Large intestine (tissue), 3 donors: ENCODE data around the gene GATM. TPM values are rescaled to one million over a fixed set of nuclear protein-coding genes. Genes with fewer than 3 reads are reported as not detected.
A peak's percentile ranks its signal among the peaks of the same experiment; 100 is the strongest.

Experiments used
- DNase-seq, 2 donors: peaks; one replicate each; pipeline versions ENCODE4 v3.0.0 to v3.0.0-alpha.2; 2013
- H3K27ac ChIP-seq: one replicate; pipeline ENCODE4 v1.5.1; 2013; ENCODE audit warnings: low read length
- H3K27me3 ChIP-seq: 2 replicates; pipeline ENCODE4 v1.6.1; 2013; ENCODE audit warnings: low read length; ENCODE audit not compliant: control insufficient read depth, insufficient read depth
- H3K36me3 ChIP-seq: 2 replicates; pipeline ENCODE4 v1.6.1; 2013; ENCODE audit warnings: low read length; ENCODE audit not compliant: control insufficient read depth, insufficient read depth
- H3K4me1 ChIP-seq: one replicate; pipeline ENCODE4 v1.6.1; 2013; ENCODE audit warnings: low read length; ENCODE audit not compliant: control insufficient read depth, insufficient read depth
- H3K4me3 ChIP-seq: one replicate; pipeline ENCODE4 v1.5.1; 2013; ENCODE audit warnings: low read length
- H3K9me3 ChIP-seq: one replicate; pipeline ENCODE4 v1.6.1; 2013; ENCODE audit warnings: mild to moderate bottlenecking, low read depth, low read length, moderate library complexity; ENCODE audit not compliant: control insufficient read depth
- WGBS: methylation state at CpG from one replicate; pipeline ENCODE4 v1.1.5; 2013; ENCODE audit warnings: low lambda C conversion rate; ENCODE audit not compliant: insufficient coverage; 5-methylcytosine and 5-hydroxymethylcytosine counted together
- polyA plus RNA-seq: library from polyadenylated mRNA; unstranded; fragments of 120-200 nt; gene quantifications from one replicate; pipeline ENCODE4 v1.2.1, GENCODE V29; 2013

GATM gene
- polyA plus RNA-seq, 1 donor = 149 TPM

GRCh38 chr15:45402955-45403877, 24.9 kb upstream of the GATM start:
- Histone ChIP-seq H3K27me3 (no peaks in the 10 kb centered on the region), H3K4me1 (peaks cover 2% of the 10 kb centered on the region), H3K9me3 (no peaks in the 10 kb centered on the region), H3K4me3 (peak overlapping the region; percentile 80), H3K36me3 (peaks cover 14% of the 10 kb centered on the region), H3K27ac (peak overlapping the region; percentile 96)
- DNase-seq = peak in 1 of 2 donors; percentile 42
- 33% methylated on average over 1 of the region's 79 CpGs for WGBS

- H3K4me1 ChIP-seq = peaks cover 7% of the 10 kb centered on the region
- H3K27ac ChIP-seq = peak overlapping the region; percentile 96
These were observed 24.0 kb upstream of the GATM start for GRCh38 chr15:45402162-45402954.

GRCh38 chr15:45401665-45402161, 23.4 kb upstream of the GATM start:
- Histone ChIP-seq H3K27me3 (no peaks in the 10 kb centered on the region), H3K36me3 (peaks cover 7% of the 10 kb centered on the region), H3K9me3 (no peaks in the 10 kb centered on the region), H3K4me1 (peaks cover 7% of the 10 kb centered on the region), H3K27ac (peak overlapping the region; percentile 96), H3K4me3 (peak overlapping the region; percentile 80)
- no CpG with 5 or more reads among the region's 12 CpGs for WGBS
- DNase-seq = no peak

More at GRCh38 chr15:45402162-45402954, 24.0 kb upstream of the GATM start:
- Histone ChIP-seq H3K4me3 (peak overlapping the region; percentile 80), H3K9me3 (no peaks in the 10 kb centered on the region), H3K27me3 (no peaks in the 10 kb centered on the region), H3K36me3 (peaks cover 12% of the 10 kb centered on the region)
- DNase-seq = peak; percentile 98 to 99
- WGBS = no CpG with 5 or more reads among the region's 84 CpGs

- Histone ChIP-seq H3K36me3 (no peaks in the 10 kb centered on the region), H3K4me1 (peaks cover 7% of the 10 kb centered on the region), H3K27me3 (no peaks in the 10 kb centered on the region), H3K9me3 (no peaks in the 10 kb centered on the region), H3K4me3 (no peak overlapping the region), H3K27ac (no peak overlapping the region)
- DNase-seq = peak; percentile 44 to 58
- no CpG with 5 or more reads among the region's 6 CpGs for WGBS
These were observed 21.3 kb upstream of the GATM start for GRCh38 chr15:45399381-45400212.

GRCh38 chr15:45397116-45397665, 18.8 kb upstream of the GATM start:
- H3K9me3 ChIP-seq = no peaks in the 10 kb centered on the region
- no peaks in the 10 kb centered on the region for H3K27me3 ChIP-seq
- H3K27ac ChIP-seq = peak overlapping the region; percentile 84
- H3K36me3 ChIP-seq = no peaks in the 10 kb centered on the region
- peak; percentile 76 to 94 for DNase-seq
- peaks cover 10% of the 10 kb centered on the region for H3K4me1 ChIP-seq
- H3K4me3 ChIP-seq = peak overlapping the region; percentile 64
- WGBS = no CpG with 5 or more reads among the region's 6 CpGs

GRCh38 chr15:45395943-45396342, 17.6 kb upstream of the GATM start:
- H3K4me3 ChIP-seq = peak overlapping the region; percentile 64
- no peaks in the 10 kb centered on the region for H3K36me3 ChIP-seq
- DNase-seq = peak in 1 of 2 donors; percentile 62
- H3K27ac ChIP-seq = peak overlapping the region; percentile 84
- no peaks in the 10 kb centered on the region for H3K9me3 ChIP-seq
- WGBS = no CpG with 5 or more reads among the region's 4 CpGs
- no peaks in the 10 kb centered on the region for H3K27me3 ChIP-seq
- peaks cover 13% of the 10 kb centered on the region for H3K4me1 ChIP-seq

GRCh38 chr15:45394681-45395080, 16.3 kb upstream of the GATM start:
- Histone ChIP-seq H3K27me3 (no peaks in the 10 kb centered on the region), H3K9me3 (no peaks in the 10 kb centered on the region), H3K36me3 (no peaks in the 10 kb centered on the region), H3K4me1 (peaks cover 22% of the 10 kb centered on the region), H3K4me3 (peak overlapping the region; percentile 64), H3K27ac (peak overlapping the region; percentile 9)
- no CpG with 5 or more reads among the region's 2 CpGs for WGBS
- no peak for DNase-seq

GRCh38 chr15:45393851-45394250, 15.5 kb upstream of the GATM start:
- H3K4me3 ChIP-seq = peak overlapping the region; percentile 64
- no CpG with 5 or more reads among the region's 3 CpGs for WGBS
- no peak overlapping the region for H3K27ac ChIP-seq

GRCh38 chr15:45392584-45392855, 14.2 kb upstream of the GATM start:
- H3K4me3 ChIP-seq = no peak overlapping the region
- no peak for DNase-seq
- H3K27me3 ChIP-seq = no peaks in the 10 kb centered on the region
- H3K4me1 ChIP-seq = peaks cover 32% of the 10 kb centered on the region
- peak overlapping the region; percentile 12 for H3K27ac ChIP-seq
- no peaks in the 10 kb centered on the region for H3K9me3 ChIP-seq
- no peaks in the 10 kb centered on the region for H3K36me3 ChIP-seq

More at GRCh38 chr15:45393851-45394250, 15.5 kb upstream of the GATM start:
- peak in 1 of 2 donors; percentile 73 for DNase-seq
- H3K27me3 ChIP-seq = no peaks in the 10 kb centered on the region
- H3K9me3 ChIP-seq = no peaks in the 10 kb centered on the region
- peaks cover 28% of the 10 kb centered on the region for H3K4me1 ChIP-seq
- no peaks in the 10 kb centered on the region for H3K36me3 ChIP-seq
